ENCODE data around the gene DLGAP4. TPM values are rescaled to one million over a fixed set of nuclear protein-coding genes. Genes with fewer than 3 reads are reported as not detected.

DLGAP4 gene
- total RNA-seq, 2 donors from 2014 or later = 23.1 to 60.0 TPM

DNA sequence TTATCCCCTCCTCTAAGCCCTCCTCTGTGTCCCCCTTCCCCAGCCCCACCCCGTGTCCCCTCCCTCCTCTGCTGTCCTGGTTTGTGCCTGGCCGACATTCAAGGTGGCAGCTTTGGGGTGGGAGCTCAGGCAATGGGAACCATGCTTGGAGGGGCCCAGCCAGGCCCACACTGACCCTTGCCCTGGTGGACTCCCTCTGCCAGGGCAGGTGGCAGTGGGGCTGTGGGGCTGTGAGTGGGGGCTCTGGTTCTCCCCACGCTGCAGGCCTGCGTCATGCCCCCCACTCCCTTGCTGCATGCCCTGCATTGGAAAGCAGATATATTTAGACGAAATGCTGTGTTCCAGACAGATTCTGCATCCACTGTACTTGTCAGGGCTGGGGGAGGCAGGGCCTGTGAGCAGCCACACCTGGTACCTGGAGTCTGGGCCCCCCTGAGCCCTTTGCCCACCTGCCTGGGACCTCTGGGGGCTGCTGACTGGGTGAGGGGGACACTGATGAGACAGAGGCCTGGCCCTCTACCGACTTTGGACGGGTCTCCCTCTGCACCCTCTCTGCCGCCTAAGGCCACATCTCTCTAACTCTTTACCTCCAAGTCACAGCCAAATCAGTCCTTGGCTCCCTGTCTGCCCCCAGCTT is 14.2 kb downstream of the DLGAP4 start:
- Histone ChIP-seq H3K36me3 (replicated peaks in 1 of 2; ENCODE audit: insufficient read depth in 1 of 2, low read depth in 2 of 2) (no peaks in the 10 kb centered on the region), H3K27ac (no peak overlapping the region), H3K4me1 (no peaks in the 10 kb centered on the region), H3K27me3 (no peaks in the 10 kb centered on the region), H3K4me3 (no peak overlapping the region), H3K9me3 (no peaks in the 10 kb centered on the region)
- intact Hi-C loops (cut with DNase I) = no loop called here
- TF ChIP-seq, protein P1, sequence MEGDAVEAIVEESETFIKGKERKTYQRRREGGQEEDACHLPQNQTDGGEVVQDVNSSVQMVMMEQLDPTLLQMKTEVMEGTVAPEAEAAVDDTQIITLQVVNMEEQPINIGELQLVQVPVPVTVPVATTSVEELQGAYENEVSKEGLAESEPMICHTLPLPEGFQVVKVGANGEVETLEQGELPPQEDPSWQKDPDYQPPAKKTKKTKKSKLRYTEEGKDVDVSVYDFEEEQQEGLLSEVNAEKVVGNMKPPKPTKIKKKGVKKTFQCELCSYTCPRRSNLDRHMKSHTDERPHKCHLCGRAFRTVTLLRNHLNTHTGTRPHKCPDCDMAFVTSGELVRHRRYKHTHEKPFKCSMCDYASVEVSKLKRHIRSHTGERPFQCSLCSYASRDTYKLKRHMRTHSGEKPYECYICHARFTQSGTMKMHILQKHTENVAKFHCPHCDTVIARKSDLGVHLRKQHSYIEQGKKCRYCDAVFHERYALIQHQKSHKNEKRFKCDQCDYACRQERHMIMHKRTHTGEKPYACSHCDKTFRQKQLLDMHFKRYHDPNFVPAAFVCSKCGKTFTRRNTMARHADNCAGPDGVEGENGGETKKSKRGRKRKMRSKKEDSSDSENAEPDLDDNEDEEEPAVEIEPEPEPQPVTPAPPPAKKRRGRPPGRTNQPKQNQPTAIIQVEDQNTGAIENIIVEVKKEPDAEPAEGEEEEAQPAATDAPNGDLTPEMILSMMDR (IDR thresholded peaks at IDR 0.05) = no peak
- TF ChIP-seq POLR2A (IDR thresholded peaks at IDR 0.05) = no peak
- DNase-seq = no peak
- no peak for ATAC-seq
- WGBS, 2 donors = 66 to 80% methylated on average over 3 to 7 of the region's 8 CpGs

DNA sequence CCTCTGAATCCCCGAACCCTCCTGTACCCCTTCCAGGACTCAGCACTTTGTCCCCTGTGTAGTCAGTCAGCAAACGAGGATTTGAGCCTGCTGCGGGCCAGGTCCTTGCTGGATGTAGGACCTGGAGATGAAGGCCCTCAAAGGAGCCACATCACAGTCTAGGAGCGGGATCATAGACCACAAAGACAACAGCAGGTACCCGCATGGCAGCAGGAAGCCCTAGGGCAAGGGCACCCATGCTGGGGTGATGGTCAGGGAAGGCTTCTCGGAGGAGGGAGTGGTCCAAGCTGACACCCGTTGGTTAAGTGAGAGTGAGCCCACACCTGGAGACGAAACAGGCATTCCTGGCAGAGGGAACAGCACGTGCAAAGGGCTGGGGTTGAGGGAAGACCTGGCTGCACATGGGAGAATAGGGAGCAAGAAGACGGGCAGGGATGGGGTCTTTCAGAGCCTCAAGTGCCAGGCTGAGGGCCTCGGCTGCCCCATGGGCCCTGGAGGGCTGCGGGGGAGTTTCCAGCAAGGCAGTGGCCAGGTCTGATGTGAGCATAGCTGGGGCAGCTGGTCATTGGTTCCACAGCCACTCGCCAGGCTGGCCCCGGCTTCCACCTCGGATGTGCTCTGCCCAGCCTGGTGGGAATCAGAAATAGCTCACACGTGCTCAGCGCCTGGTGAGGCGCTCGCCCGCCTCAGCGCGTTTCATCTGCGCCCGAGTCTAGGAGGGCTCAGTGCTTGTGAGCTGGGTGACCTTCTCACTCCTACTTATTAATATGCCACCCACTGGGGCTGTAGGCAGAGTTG is 15.0 kb downstream of the DLGAP4 start:
- 78 to 85% methylated on average over 14 to 24 of the region's 24 CpGs for WGBS, 2 donors
- H3K27me3 ChIP-seq = no peaks in the 10 kb centered on the region
- no peaks in the 10 kb centered on the region for H3K4me1 ChIP-seq
- TF ChIP-seq, protein P1 (IDR thresholded peaks at IDR 0.05) = no peak
- TF ChIP-seq POLR2A (IDR thresholded peaks at IDR 0.05) = no peak
- no peak overlapping the region for H3K4me3 ChIP-seq
- no peak overlapping the region for H3K27ac ChIP-seq
- H3K9me3 ChIP-seq = no peaks in the 10 kb centered on the region
- ATAC-seq (no peak), DNase-seq (no peak)
- H3K36me3 ChIP-seq (replicated peaks in 1 of 2; ENCODE audit: insufficient read depth in 1 of 2, low read depth in 2 of 2) = no peaks in the 10 kb centered on the region
- intact Hi-C loops (cut with DNase I) = no loop called here

DNA sequence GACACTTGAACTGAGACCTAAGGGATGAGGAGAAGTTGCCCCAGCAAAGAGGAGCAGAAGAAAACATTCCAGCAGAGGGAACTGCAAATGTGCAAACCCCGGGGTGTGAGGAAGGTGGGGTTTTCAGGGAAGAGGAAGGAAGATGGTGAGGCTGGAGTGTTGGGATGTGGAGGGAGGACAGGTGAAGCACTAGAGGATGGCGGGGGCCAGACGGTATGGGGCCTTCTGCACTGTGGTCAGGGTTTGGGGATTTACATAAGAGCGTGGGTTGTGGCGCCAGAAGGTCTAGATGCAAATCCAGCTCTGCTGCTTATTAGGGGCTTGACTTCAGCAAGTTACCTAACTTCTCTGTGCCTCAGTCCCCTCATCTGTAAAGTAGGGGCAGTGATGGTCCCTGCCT is 16.0 kb downstream of the DLGAP4 start:
- intact Hi-C loops (cut with DNase I) = no loop called here
- DNase-seq (no peak), ATAC-seq (no peak)
- WGBS, 2 donors = 68 to 72% methylated on average over 5 of the region's 5 CpGs
- TF ChIP-seq POLR2A (IDR thresholded peaks at IDR 0.05) = no peak
- TF ChIP-seq, protein P1 (IDR thresholded peaks at IDR 0.05) = no peak
- Histone ChIP-seq H3K4me3 (no peak overlapping the region), H3K36me3 (replicated peaks in 1 of 2; ENCODE audit: insufficient read depth in 1 of 2, low read depth in 2 of 2) (no peaks in the 10 kb centered on the region), H3K9me3 (no peaks in the 10 kb centered on the region), H3K27ac (no peak overlapping the region), H3K4me1 (no peaks in the 10 kb centered on the region), H3K27me3 (no peaks in the 10 kb centered on the region)

DNA sequence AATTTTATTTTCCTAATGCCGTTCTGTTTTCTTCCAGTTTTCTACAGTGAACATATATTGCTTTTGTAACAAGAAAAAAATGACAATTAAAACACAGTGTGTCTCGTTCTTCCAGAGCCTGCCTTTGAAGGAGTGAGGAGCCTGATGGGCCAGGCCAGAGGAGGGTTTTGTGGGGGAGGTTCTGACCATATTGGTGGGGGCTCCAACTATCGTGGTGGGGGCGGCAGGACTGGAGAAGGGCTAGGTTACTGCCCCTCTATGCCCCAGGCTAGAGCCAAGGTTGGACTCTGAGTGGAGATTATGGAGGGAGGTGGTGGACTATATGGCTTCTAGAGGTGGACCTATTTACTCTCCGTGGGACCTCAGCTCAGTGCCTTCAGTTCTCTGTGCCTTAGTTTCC is 24.0 kb downstream of the DLGAP4 start:
- H3K4me3 ChIP-seq = no peak overlapping the region
- WGBS, 2 donors = 76 to 82% methylated on average over 5 of the region's 5 CpGs

More for the DNA sequence above, 24.0 kb downstream of the DLGAP4 start:
- DNase-seq (no peak), ATAC-seq (no peak)
- Histone ChIP-seq H3K9me3 (no peaks in the 10 kb centered on the region), H3K27ac (no peak overlapping the region), H3K4me1 (no peaks in the 10 kb centered on the region), H3K27me3 (no peaks in the 10 kb centered on the region), H3K36me3 (replicated peaks in 1 of 2; ENCODE audit: insufficient read depth in 1 of 2, low read depth in 2 of 2) (no peaks in the 10 kb centered on the region)
- TF ChIP-seq POLR2A (IDR thresholded peaks at IDR 0.05) = no peak
- TF ChIP-seq, protein P1 (IDR thresholded peaks at IDR 0.05) = no peak
- intact Hi-C loops (cut with DNase I) = no loop called here

Data from body of pancreas (tissue), 4 donors.